SK-N-SH (cell line): Measurements from ENCODE around the gene MPPED2.

ENCODE experiments used
- CTCF ChIP-seq: fragments of 200-600 bp; sonication (generic); IDR thresholded peaks from 2 replicates; pipeline ENCODE4 v1.6.1; 2017; ENCODE audit warnings: antibody characterized with exemption, mild to moderate bottlenecking, moderate library complexity
- EZH2phosphoT487 ChIP-seq: fragments of 200-600 bp; sonication (generic); IDR thresholded peaks from 2 replicates; pipeline ENCODE4 v1.6.1; 2017; ENCODE audit warnings: low read depth, mixed run types, mild to moderate bottlenecking, antibody characterized with exemption, moderate library complexity, borderline replicate concordance
- FOSL2 ChIP-seq: IDR thresholded peaks from 2 replicates; pipeline ENCODE4 v1.4.0; 2012; ENCODE audit warnings: low read depth, mild to moderate bottlenecking, moderate library complexity, borderline replicate concordance
- JUND ChIP-seq: IDR thresholded peaks from 2 replicates; pipeline ENCODE4 v1.4.0; 2012
- MAX ChIP-seq: IDR thresholded peaks from 2 replicates; pipeline ENCODE4 v1.4.0; 2012; ENCODE audit warnings: low read depth
- MXI1 ChIP-seq: IDR thresholded peaks from 2 replicates; pipeline ENCODE4 v1.6.1; 2012; ENCODE audit warnings: mild to moderate bottlenecking, low read depth, low read length, improper control_type of control experiment
- PBX3 ChIP-seq: IDR thresholded peaks from 2 replicates; pipeline ENCODE4; 2012
- POLR2AphosphoS5 ChIP-seq: IDR thresholded peaks from 2 replicates; pipeline ENCODE4 v1.6.1; 2012; ENCODE audit warnings: low read depth, low read length
- SIN3A ChIP-seq: IDR thresholded peaks from 2 replicates; pipeline ENCODE4 v1.6.1; 2012; ENCODE audit warnings: low read depth, mild to moderate bottlenecking, low read length, moderate library complexity, borderline replicate concordance
- SMC3 ChIP-seq: IDR thresholded peaks from 2 replicates; pipeline ENCODE4 v1.6.1; 2012; ENCODE audit warnings: low read depth, low read length, improper control_type of control experiment
- TAF1 ChIP-seq: IDR thresholded peaks from 2 replicates; pipeline ENCODE4 v1.6.1; 2012; ENCODE audit warnings: low read depth, mild to moderate bottlenecking, low read length, moderate library complexity, borderline replicate concordance
- USF1 ChIP-seq: IDR thresholded peaks from 2 replicates; pipeline ENCODE4 v1.4.0; 2012; ENCODE audit warnings: low read depth, borderline replicate concordance
- TF ChIP-seq, protein P1 (sequence below): IDR thresholded peaks from 2 replicates; pipeline ENCODE4 v1.6.1; 2012; ENCODE audit warnings: mild to moderate bottlenecking, low read depth, low read length, moderate library complexity

- TF ChIP-seq CTCF: no peak
- TF ChIP-seq SMC3: no peak
- TF ChIP-seq MAX: no peak
- no peak for TF ChIP-seq TAF1
- no peak for TF ChIP-seq SIN3A
- TF ChIP-seq USF1: no peak
- TF ChIP-seq FOSL2: no peak
- TF ChIP-seq POLR2AphosphoS5: no peak
- no peak for TF ChIP-seq PBX3
- no peak for TF ChIP-seq MXI1
- TF ChIP-seq JUND: no peak
- TF ChIP-seq, protein P1, sequence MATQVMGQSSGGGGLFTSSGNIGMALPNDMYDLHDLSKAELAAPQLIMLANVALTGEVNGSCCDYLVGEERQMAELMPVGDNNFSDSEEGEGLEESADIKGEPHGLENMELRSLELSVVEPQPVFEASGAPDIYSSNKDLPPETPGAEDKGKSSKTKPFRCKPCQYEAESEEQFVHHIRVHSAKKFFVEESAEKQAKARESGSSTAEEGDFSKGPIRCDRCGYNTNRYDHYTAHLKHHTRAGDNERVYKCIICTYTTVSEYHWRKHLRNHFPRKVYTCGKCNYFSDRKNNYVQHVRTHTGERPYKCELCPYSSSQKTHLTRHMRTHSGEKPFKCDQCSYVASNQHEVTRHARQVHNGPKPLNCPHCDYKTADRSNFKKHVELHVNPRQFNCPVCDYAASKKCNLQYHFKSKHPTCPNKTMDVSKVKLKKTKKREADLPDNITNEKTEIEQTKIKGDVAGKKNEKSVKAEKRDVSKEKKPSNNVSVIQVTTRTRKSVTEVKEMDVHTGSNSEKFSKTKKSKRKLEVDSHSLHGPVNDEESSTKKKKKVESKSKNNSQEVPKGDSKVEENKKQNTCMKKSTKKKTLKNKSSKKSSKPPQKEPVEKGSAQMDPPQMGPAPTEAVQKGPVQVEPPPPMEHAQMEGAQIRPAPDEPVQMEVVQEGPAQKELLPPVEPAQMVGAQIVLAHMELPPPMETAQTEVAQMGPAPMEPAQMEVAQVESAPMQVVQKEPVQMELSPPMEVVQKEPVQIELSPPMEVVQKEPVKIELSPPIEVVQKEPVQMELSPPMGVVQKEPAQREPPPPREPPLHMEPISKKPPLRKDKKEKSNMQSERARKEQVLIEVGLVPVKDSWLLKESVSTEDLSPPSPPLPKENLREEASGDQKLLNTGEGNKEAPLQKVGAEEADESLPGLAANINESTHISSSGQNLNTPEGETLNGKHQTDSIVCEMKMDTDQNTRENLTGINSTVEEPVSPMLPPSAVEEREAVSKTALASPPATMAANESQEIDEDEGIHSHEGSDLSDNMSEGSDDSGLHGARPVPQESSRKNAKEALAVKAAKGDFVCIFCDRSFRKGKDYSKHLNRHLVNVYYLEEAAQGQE: no peak
- no peak for TF ChIP-seq EZH2phosphoT487
Measured at GRCh38 chr11:30540781-30541180, 45.4 kb downstream of the MPPED2 start.
